ENCODE data around the gene CCDC85A. TPM values are rescaled to one million over a fixed set of nuclear protein-coding genes. Genes with fewer than 3 reads are reported as not detected.

Gene CCDC85A
- total and polyA plus RNA-seq, 8 donors, result 0.20 to 0.62 (median 0.31) TPM

DNA sequence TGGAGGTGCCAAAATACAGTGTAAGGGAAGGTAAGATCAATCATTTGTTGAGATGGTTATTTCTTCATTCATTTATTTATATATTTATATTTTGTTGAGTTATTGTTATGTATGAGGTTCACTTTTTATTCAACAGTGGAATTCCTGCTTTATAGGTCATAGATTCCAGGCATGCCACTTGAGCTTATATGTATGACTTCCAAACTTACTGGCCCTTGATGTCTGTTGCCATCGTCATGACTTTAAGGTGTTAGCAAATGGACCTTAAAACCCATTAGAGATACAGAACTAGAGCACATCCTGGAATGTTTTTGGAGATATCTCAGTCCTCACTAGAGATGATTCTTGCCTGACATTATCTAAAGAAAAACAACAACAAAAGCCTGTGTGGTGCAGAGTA lies 25.9 kb downstream of the CCDC85A start:
- intact Hi-C loops (cut with DNase I), result no loop called here
- FAIRE-seq (no peak), DNase-seq (no peak), ATAC-seq (no peak)
- TF ChIP-seq, protein P1, sequence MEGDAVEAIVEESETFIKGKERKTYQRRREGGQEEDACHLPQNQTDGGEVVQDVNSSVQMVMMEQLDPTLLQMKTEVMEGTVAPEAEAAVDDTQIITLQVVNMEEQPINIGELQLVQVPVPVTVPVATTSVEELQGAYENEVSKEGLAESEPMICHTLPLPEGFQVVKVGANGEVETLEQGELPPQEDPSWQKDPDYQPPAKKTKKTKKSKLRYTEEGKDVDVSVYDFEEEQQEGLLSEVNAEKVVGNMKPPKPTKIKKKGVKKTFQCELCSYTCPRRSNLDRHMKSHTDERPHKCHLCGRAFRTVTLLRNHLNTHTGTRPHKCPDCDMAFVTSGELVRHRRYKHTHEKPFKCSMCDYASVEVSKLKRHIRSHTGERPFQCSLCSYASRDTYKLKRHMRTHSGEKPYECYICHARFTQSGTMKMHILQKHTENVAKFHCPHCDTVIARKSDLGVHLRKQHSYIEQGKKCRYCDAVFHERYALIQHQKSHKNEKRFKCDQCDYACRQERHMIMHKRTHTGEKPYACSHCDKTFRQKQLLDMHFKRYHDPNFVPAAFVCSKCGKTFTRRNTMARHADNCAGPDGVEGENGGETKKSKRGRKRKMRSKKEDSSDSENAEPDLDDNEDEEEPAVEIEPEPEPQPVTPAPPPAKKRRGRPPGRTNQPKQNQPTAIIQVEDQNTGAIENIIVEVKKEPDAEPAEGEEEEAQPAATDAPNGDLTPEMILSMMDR (IDR thresholded peaks at IDR 0.05), result no peak
- WGBS, 2 donors, result 74 to 78% methylated on average over 1 of the region's 1 CpG
- no peak overlapping the region for H3K27ac ChIP-seq
- H3K4me1 ChIP-seq, result no peaks in the 10 kb centered on the region
- H3K36me3 ChIP-seq, result no peaks in the 10 kb centered on the region
- no peaks in the 10 kb centered on the region for H3K9me3 ChIP-seq
- no peaks in the 10 kb centered on the region for H3K27me3 ChIP-seq
- no peak overlapping the region for H3K4me3 ChIP-seq

DNA sequence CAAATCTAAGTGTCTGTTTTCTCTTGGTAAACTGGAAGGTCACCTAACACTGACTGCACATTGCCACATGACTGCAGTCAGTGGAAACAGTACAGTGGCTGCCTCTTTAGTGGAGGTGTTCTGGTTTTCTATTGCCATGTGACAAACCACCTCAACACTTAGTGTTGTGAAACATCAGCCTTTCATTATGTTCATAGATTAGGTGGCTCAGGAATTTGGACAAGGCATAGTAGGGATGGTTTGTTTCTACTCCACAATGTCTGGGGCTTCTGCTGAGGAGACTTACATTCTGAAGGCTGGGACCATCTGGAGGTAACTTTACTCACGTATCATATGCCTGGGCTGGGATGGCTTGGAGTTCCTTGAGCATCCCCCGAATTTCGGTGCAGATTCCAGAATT lies 26.5 kb downstream of the CCDC85A start:
- no peaks in the 10 kb centered on the region for H3K4me1 ChIP-seq
- H3K36me3 ChIP-seq, result no peaks in the 10 kb centered on the region
- no peak for ATAC-seq
- H3K27ac ChIP-seq, result no peak overlapping the region
- no peaks in the 10 kb centered on the region for H3K9me3 ChIP-seq
- no peak for FAIRE-seq
- DNase-seq, result no peak
- no peaks in the 10 kb centered on the region for H3K27me3 ChIP-seq
- WGBS, 2 donors, result 79% methylated on average over 3 of the region's 3 CpGs
- TF ChIP-seq, protein P1 (IDR thresholded peaks at IDR 0.05), result no peak
- intact Hi-C loops (cut with DNase I), result no loop called here
- H3K4me3 ChIP-seq, result no peak overlapping the region

DNA sequence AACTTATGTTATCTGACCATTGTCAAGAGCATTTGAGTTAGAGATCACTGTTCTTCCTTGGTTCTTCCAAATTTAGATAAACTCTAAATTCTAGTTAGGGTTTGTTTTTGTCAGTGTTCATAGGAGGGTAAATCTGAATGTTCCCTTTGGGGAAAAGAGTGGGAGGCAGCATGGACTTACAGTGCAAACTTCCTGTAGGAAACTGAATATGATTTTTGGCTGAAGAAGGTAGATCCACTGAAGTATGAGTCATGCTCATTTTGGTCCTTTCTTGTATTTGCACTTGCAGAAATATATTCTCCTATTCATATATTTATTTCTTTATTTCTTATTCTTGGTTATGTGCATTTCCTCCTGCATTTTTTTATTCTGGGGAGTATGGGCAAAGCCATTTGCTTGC lies 27.3 kb downstream of the CCDC85A start:
- DNase-seq (no peak), FAIRE-seq (no peak), ATAC-seq (no peak)
- H3K4me3 ChIP-seq, result no peak overlapping the region
- no peaks in the 10 kb centered on the region for H3K27me3 ChIP-seq
- H3K4me1 ChIP-seq, result no peaks in the 10 kb centered on the region
- H3K9me3 ChIP-seq, result no peaks in the 10 kb centered on the region
- no peak overlapping the region for H3K27ac ChIP-seq
- no peaks in the 10 kb centered on the region for H3K36me3 ChIP-seq
- intact Hi-C loops (cut with DNase I), result no loop called here
- TF ChIP-seq, protein P1 (IDR thresholded peaks at IDR 0.05), result no peak

DNA sequence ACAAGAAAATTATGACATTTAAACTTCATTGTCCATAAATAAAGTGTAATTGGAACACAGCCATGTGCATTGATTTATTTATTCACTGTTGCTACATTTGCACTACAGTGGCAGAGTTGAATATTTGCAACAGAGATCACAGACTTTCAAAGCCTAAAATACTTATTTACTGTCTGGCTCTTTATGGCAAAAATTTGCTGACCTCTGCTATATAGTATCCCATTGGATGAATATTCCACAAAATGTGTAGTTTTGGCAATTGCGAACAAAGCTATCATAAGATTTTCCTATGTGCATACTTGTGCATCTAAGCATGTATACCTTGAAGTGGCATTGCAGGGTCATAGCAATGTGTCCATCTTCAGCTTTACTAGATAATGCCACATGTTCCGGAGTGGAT lies 32.1 kb downstream of the CCDC85A start:
- DNase-seq, result no peak
- FAIRE-seq, result no peak
- Histone ChIP-seq H3K27ac (no peak overlapping the region), H3K4me3 (no peak overlapping the region), H3K4me1 (no peaks in the 10 kb centered on the region), H3K9me3 (no peaks in the 10 kb centered on the region), H3K27me3 (no peaks in the 10 kb centered on the region), H3K36me3 (no peaks in the 10 kb centered on the region)
- intact Hi-C loops (cut with DNase I), result no loop called here
- TF ChIP-seq, protein P1 (IDR thresholded peaks at IDR 0.05), result no peak
- no peak for ATAC-seq
- 89 to 95% methylated on average over 2 of the region's 2 CpGs for WGBS, 2 donors

DNA sequence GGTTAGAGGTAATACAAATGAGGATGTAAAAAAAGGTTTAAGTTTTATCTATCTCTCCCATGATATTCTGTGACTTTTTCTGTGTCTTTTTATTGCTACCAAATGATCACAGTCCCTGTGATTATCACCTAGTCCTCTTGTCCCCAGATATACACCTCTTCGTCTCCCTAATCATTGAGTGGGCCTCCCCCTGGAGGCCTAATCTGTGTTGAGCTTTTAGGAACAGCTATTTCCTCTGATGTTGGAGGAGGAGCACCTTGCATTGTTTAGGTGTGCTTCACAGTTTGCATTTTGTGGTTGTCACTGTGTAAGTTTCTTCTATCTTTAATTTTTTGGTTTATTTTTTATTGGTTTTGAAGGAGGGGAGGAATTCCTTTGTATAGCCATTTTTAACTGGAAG lies 33.3 kb downstream of the CCDC85A start:
- FAIRE-seq, result no peak
- no peak for DNase-seq
- H3K4me3 ChIP-seq, result no peak overlapping the region
- ATAC-seq, result no peak
- intact Hi-C loops (cut with DNase I), result no loop called here
- no peak overlapping the region for H3K27ac ChIP-seq
- no peaks in the 10 kb centered on the region for H3K27me3 ChIP-seq
- TF ChIP-seq, protein P1 (IDR thresholded peaks at IDR 0.05), result no peak
- no peaks in the 10 kb centered on the region for H3K9me3 ChIP-seq
- no peaks in the 10 kb centered on the region for H3K36me3 ChIP-seq
- WGBS, 2 donors, result 81% methylated on average over 1 of the region's 1 CpG
- H3K4me1 ChIP-seq, result no peaks in the 10 kb centered on the region
